Measurements from ENCODE around the gene RAP1GAP2. TPM values are rescaled to one million over a fixed set of nuclear protein-coding genes. Genes with fewer than 3 reads are reported as not detected.

Gene RAP1GAP2
- total RNA-seq, 1 donor from 2014 or later, result 22.6 TPM

- H3K27me3 ChIP-seq, result no peaks in the 10 kb centered on the region
- H3K36me3 ChIP-seq, result no peaks in the 10 kb centered on the region
- intact Hi-C loops (cut with DNase I), result no loop called here
- H3K9me3 ChIP-seq, result no peaks in the 10 kb centered on the region
- no peak overlapping the region for H3K4me3 ChIP-seq
- no peak for DNase-seq (ENCODE audit: extremely low spot score in 2 of 2)
- no peak for TF ChIP-seq POLR2A (IDR thresholded peaks at IDR 0.05)
- no peak for TF ChIP-seq CTCF (IDR thresholded peaks at IDR 0.05)
- peak in 1 of 2 donors; percentile 44 for TF ChIP-seq POLR2AphosphoS5 (IDR thresholded peaks at IDR 0.05; ENCODE audit: insufficient read depth in 1 of 2, low read depth in 1 of 2)
- H3K4me1 ChIP-seq, result peaks cover 5% of the 10 kb centered on the region
- no peak overlapping the region for H3K27ac ChIP-seq
Measured at GRCh38 chr17:2949469-2950044, 153.3 kb downstream of the RAP1GAP2 start.

- no peak overlapping the region for H3K4me3 ChIP-seq
- H3K9me3 ChIP-seq, result no peaks in the 10 kb centered on the region
- no peaks in the 10 kb centered on the region for H3K36me3 ChIP-seq
- no peak overlapping the region for H3K27ac ChIP-seq
- DNase-seq (ENCODE audit: extremely low spot score in 2 of 2), result no peak
- TF ChIP-seq CTCF (IDR thresholded peaks at IDR 0.05) (no peak), POLR2AphosphoS5 (IDR thresholded peaks at IDR 0.05; ENCODE audit: insufficient read depth in 1 of 2, low read depth in 1 of 2) (no peak), POLR2A (IDR thresholded peaks at IDR 0.05) (no peak)
- H3K4me1 ChIP-seq, result peaks cover 11% of the 10 kb centered on the region
- no peaks in the 10 kb centered on the region for H3K27me3 ChIP-seq
- intact Hi-C loops (cut with DNase I), result no loop called here
Measured at GRCh38 chr17:2950846-2951245, 154.6 kb downstream of the RAP1GAP2 start.

- no peak for DNase-seq (ENCODE audit: extremely low spot score in 2 of 2)
- TF ChIP-seq CTCF (IDR thresholded peaks at IDR 0.05), result no peak
- TF ChIP-seq POLR2AphosphoS5 (IDR thresholded peaks at IDR 0.05; ENCODE audit: insufficient read depth in 1 of 2, low read depth in 1 of 2), result no peak
- no peak for TF ChIP-seq POLR2A (IDR thresholded peaks at IDR 0.05)
- intact Hi-C loops (cut with DNase I), result no loop called here
Measured at GRCh38 chr17:2952174-2952845, 156.1 kb downstream of the RAP1GAP2 start.

GRCh38 chr17:2954898-2955445, 158.7 kb downstream of the RAP1GAP2 start:
- TF ChIP-seq POLR2AphosphoS5 (IDR thresholded peaks at IDR 0.05; ENCODE audit: insufficient read depth in 1 of 2, low read depth in 1 of 2) (peak in 1 of 2 donors; percentile 54), POLR2A (IDR thresholded peaks at IDR 0.05) (no peak)
- H3K4me3 ChIP-seq, result no peak overlapping the region
- no peak for DNase-seq (ENCODE audit: extremely low spot score in 2 of 2)
- H3K27ac ChIP-seq, result no peak overlapping the region
- H3K27me3 ChIP-seq, result no peaks in the 10 kb centered on the region
- H3K4me1 ChIP-seq, result peaks cover 13% of the 10 kb centered on the region
- H3K9me3 ChIP-seq, result no peaks in the 10 kb centered on the region
- intact Hi-C loops (cut with DNase I), result no loop called here
- no peaks in the 10 kb centered on the region for H3K36me3 ChIP-seq

More at GRCh38 chr17:2952174-2952845, 156.1 kb downstream of the RAP1GAP2 start:
- peaks cover 15% of the 10 kb centered on the region for H3K4me1 ChIP-seq
- H3K36me3 ChIP-seq, result no peaks in the 10 kb centered on the region
- H3K9me3 ChIP-seq, result no peaks in the 10 kb centered on the region
- no peaks in the 10 kb centered on the region for H3K27me3 ChIP-seq
- no peak overlapping the region for H3K27ac ChIP-seq
- no peak overlapping the region for H3K4me3 ChIP-seq

- Histone ChIP-seq H3K27me3 (no peaks in the 10 kb centered on the region), H3K27ac (no peak overlapping the region), H3K4me1 (peaks cover 23% of the 10 kb centered on the region), H3K9me3 (no peaks in the 10 kb centered on the region), H3K36me3 (no peaks in the 10 kb centered on the region), H3K4me3 (no peak overlapping the region)
- DNase-seq (ENCODE audit: extremely low spot score in 2 of 2), result no peak
- intact Hi-C loops (cut with DNase I), result no loop called here
- no peak for TF ChIP-seq POLR2AphosphoS5 (IDR thresholded peaks at IDR 0.05; ENCODE audit: insufficient read depth in 1 of 2, low read depth in 1 of 2)
- no peak for TF ChIP-seq POLR2A (IDR thresholded peaks at IDR 0.05)
- no peak for TF ChIP-seq CTCF (IDR thresholded peaks at IDR 0.05)
Measured at GRCh38 chr17:2955931-2956582, 159.8 kb downstream of the RAP1GAP2 start.
